ENCODE measurements around the gene VPS39. TPM values are rescaled to one million over a fixed set of nuclear protein-coding genes. Genes with fewer than 3 reads are reported as not detected.

VPS39 gene
- total RNA-seq, 1 experiment from 2014 or later: 46.9 TPM

DNA sequence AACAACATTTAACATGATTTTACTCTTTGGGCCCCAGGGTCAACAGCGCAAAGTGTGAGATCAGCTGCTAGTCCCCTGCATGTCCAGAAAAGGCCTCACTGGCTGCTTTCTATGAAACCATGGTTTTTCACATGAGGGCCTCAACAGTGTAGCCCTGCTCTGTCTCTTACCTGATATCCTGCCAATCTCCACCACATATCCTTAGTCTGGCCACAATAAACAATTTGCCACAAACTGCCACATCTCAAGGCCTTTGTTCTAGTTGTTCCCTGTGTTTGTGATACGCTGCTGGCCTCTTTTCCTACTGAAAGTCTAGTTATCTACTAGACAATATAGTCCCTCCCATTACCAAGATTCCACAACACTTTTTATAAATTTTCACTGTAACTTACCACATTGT is 17.7 kb downstream of the VPS39 start:
- ChIA-PET CTCF (no interaction called here), POLR2A (ENCODE audit: low non-redundant PET) (no interaction called here)
- no TSS peak for BruUV-seq (replicated peaks)
- Histone ChIP-seq H3K4me3 (ENCODE audit: low read depth, low read length, poor library complexity, severe bottlenecking) (no peak overlapping the region), H3K27me3 (replicated peaks; ENCODE audit: insufficient read depth, low read depth, low read length, poor library complexity) (no peaks in the 10 kb centered on the region), H3K4me1 (ENCODE audit: insufficient read depth, low read length, poor library complexity, severe bottlenecking) (no peaks in the 10 kb centered on the region), H3K27ac (ENCODE audit: low read depth, low read length, poor library complexity, severe bottlenecking) (no peak overlapping the region), H3K36me3 (ENCODE audit: insufficient read depth, low read length, poor library complexity, severe bottlenecking) (peaks cover 21% of the 10 kb centered on the region), H3K9me3 (ENCODE audit: low read depth, low read length, poor library complexity, severe bottlenecking) (no peaks in the 10 kb centered on the region)
- intact Hi-C loops (cut with micrococcal nuclease; ENCODE audit: unreplicated experiment): no loop called here
- DNase-seq (ENCODE audit: low spot score): no peak
- no peak for TF ChIP-seq EZH2 (IDR thresholded peaks at IDR 0.05; ENCODE audit: borderline replicate concordance, low read depth, low read length, poor library complexity, severe bottlenecking)
- TF ChIP-seq CTCF (conservative IDR thresholded peaks at IDR 0.05; ENCODE audit: low read depth, low read length): no peak

DNA sequence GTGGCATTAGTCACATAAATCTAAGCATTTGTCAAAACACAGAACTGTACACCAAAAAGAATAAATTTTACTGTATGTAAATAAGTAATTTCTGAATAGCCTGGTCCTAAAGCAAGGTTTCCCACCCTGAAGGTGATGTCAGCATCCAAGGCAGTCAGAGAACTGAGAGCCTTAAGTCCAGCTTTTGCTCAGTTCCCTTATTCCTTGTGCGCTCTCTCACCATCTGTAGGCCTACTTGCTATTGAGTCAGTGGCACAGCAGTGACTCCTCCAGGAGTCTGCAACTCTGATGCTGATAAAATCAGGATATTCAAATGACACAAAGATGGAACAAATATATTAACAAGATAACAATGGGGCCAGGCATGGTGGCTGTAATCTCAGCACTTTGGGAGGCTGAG is 22.3 kb downstream of the VPS39 start:
- TF ChIP-seq CTCF (conservative IDR thresholded peaks at IDR 0.05; ENCODE audit: low read depth, low read length): no peak
- no peak for TF ChIP-seq EZH2 (IDR thresholded peaks at IDR 0.05; ENCODE audit: borderline replicate concordance, low read depth, low read length, poor library complexity, severe bottlenecking)
- DNase-seq (ENCODE audit: low spot score): no peak
- no TSS peak for BruUV-seq (replicated peaks)
- Histone ChIP-seq H3K36me3 (ENCODE audit: insufficient read depth, low read length, poor library complexity, severe bottlenecking) (peaks cover 26% of the 10 kb centered on the region), H3K27ac (ENCODE audit: low read depth, low read length, poor library complexity, severe bottlenecking) (no peak overlapping the region), H3K9me3 (ENCODE audit: low read depth, low read length, poor library complexity, severe bottlenecking) (no peaks in the 10 kb centered on the region), H3K27me3 (replicated peaks; ENCODE audit: insufficient read depth, low read depth, low read length, poor library complexity) (no peaks in the 10 kb centered on the region), H3K4me3 (ENCODE audit: low read depth, low read length, poor library complexity, severe bottlenecking) (no peak overlapping the region), H3K4me1 (ENCODE audit: insufficient read depth, low read length, poor library complexity, severe bottlenecking) (no peaks in the 10 kb centered on the region)
- CTCF ChIA-PET: no interaction called here
- intact Hi-C loops (cut with micrococcal nuclease; ENCODE audit: unreplicated experiment): no loop called here
- POLR2A ChIA-PET (ENCODE audit: low non-redundant PET): no interaction called here

DNA sequence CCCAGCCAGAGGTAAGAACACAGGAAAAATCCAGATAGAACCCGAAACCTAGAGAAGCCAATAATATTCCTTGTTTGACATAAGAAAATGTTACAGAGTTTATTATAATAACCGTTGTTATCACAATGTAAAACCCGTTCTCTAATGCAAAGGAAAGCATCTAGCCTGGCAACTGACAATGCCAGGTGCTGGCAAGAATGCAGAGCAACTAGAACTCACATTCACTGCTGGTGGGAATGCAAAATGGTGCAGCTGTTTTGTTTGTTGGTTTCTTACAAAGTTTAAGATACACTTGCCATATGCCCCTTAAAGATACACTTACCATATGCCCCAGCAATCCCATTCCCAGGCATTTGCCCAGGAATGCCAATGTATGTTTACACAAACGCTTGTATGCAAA is 23.4 kb downstream of the VPS39 start:
- TF ChIP-seq CTCF (conservative IDR thresholded peaks at IDR 0.05; ENCODE audit: low read depth, low read length): no peak
- TF ChIP-seq EZH2 (IDR thresholded peaks at IDR 0.05; ENCODE audit: borderline replicate concordance, low read depth, low read length, poor library complexity, severe bottlenecking): no peak
- ChIA-PET POLR2A (ENCODE audit: low non-redundant PET) (no interaction called here), CTCF (no interaction called here)
- Histone ChIP-seq H3K4me1 (ENCODE audit: insufficient read depth, low read length, poor library complexity, severe bottlenecking) (no peaks in the 10 kb centered on the region), H3K4me3 (ENCODE audit: low read depth, low read length, poor library complexity, severe bottlenecking) (no peak overlapping the region), H3K27ac (ENCODE audit: low read depth, low read length, poor library complexity, severe bottlenecking) (no peak overlapping the region), H3K27me3 (replicated peaks; ENCODE audit: insufficient read depth, low read depth, low read length, poor library complexity) (no peaks in the 10 kb centered on the region), H3K36me3 (ENCODE audit: insufficient read depth, low read length, poor library complexity, severe bottlenecking) (peaks cover 20% of the 10 kb centered on the region), H3K9me3 (ENCODE audit: low read depth, low read length, poor library complexity, severe bottlenecking) (no peaks in the 10 kb centered on the region)
- DNase-seq (ENCODE audit: low spot score): no peak
- intact Hi-C loops (cut with micrococcal nuclease; ENCODE audit: unreplicated experiment): no loop called here
- no TSS peak for BruUV-seq (replicated peaks)
